WTC11 (cell line): ENCODE results near the gene EDN2.

Experiments
- CTCF ChIP-seq: fragments of 200-600 bp; IDR thresholded peaks from 2 replicates; pipeline ENCODE4 v1.8.0; 2022; ENCODE audit warnings: antibody characterized with exemption
- ESRRA ChIP-seq: sonication (generic); formaldehyde crosslinking; IDR thresholded peaks from 2 replicates; pipeline ENCODE4 v1.8.1; 2022; ENCODE audit warnings: mild to moderate bottlenecking, missing genetic modification reagents, borderline replicate concordance
- MAX ChIP-seq: sonication (generic); formaldehyde crosslinking; IDR thresholded peaks from 2 replicates; pipeline ENCODE4 v1.8.0; 2022; ENCODE audit warnings: mild to moderate bottlenecking, missing genetic modification reagents
- TCF7 ChIP-seq: sonication (generic); formaldehyde crosslinking; IDR thresholded peaks from 2 replicates; pipeline ENCODE4 v1.8.0; 2022; ENCODE audit warnings: mild to moderate bottlenecking, low read depth, missing genetic modification reagents, moderate library complexity
- ZNF416 ChIP-seq: fragments of 250-450 bp; sonication (Bioruptor Pico); IDR thresholded peaks from 2 replicates; pipeline ENCODE4 v1.9.0; 2021; ENCODE audit warnings: mild to moderate bottlenecking, inconsistent platforms

- TF ChIP-seq ZNF416 (CRISPR knock-in tag) (no peak), MAX (CRISPR knock-in tag) (peak; percentile 97), TCF7 (CRISPR knock-in tag) (no peak), CTCF (no peak), ESRRA (CRISPR knock-in tag) (no peak)
Measured at GRCh38 chr1:41496080-41497055, 11.9 kb upstream of the EDN2 start.
